ENCODE measurements around the gene DDB1. TPM values are rescaled to one million over a fixed set of nuclear protein-coding genes. Genes with fewer than 3 reads are reported as not detected.
A peak's percentile ranks its signal among the peaks of the same experiment; 100 is the strongest.

The DDB1 gene
- total and polyA plus RNA-seq, 2 experiments from 2014 or later, result 177 to 215 TPM

DNA sequence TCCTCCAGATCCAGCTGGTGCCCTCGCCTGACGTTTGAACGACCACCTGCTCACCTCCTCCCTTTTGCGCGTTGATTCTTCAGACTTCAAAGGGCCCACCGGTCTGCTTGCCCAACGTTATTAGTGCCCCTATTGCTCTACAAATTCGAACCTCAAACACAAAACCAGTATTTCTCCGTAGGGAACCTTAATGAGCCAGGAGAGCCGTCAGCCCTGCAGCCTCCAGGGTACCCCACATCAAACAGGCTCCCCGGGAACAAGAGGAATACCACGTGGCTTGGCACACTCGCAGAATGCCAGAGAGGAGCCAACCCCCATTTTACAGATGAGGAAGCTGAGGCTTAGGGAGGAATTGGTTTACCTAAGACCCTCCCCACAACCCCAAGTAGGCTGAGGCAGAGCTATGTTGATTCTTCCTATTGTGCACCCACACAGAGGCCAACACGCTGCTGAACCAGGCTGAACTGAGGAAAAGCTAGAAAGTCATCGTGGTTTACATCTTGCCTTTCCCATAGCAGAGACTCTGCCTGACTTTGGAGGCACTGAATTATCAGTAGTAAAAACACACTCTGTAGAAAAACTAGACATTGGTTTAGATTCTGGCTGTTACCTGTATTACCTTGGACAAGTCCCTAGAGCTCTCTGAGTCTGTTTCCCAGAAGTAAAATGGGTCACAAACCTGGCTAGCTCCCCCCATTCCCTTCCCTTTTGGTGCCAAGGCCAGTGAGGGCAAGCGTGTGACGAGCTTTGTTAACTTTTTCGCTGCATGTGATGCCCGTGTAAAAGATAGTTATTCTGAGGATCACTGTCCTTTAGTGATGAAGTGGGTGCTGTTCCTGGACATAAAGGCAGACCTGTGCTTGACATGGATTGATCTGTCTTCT lies 887 bp upstream of the DDB1 start:
- no peak for TF ChIP-seq EZH2 (IDR thresholded peaks at IDR 0.05; ENCODE audit: borderline replicate concordance)
- no peak for TF ChIP-seq CTCF (IDR thresholded peaks at IDR 0.05; ENCODE audit: poor library complexity)
- no peak for TF ChIP-seq EZH2phosphoT487 (IDR thresholded peaks at IDR 0.05; ENCODE audit: low read depth, severe bottlenecking, unreplicated experiment)
- H4K20me1 ChIP-seq (ENCODE audit: insufficient read depth, poor library complexity, severe bottlenecking), result peaks cover 29% of the 10 kb centered on the region
- DNase-seq (ENCODE audit: low spot score), result no peak
- peak overlapping the region; percentile 87 for H3K4me2 ChIP-seq
- H3K4me3 ChIP-seq, result peak overlapping the region; percentile 31
- peaks cover 45% of the 10 kb centered on the region for H3K79me2 ChIP-seq
- no peaks in the 10 kb centered on the region for H3K27me3 ChIP-seq
- no peaks in the 10 kb centered on the region for H3K9me3 ChIP-seq (ENCODE audit: low read depth)
- H2AFZ ChIP-seq, result peak overlapping the region; percentile 56
- H3K9me2 ChIP-seq (replicated peaks; ENCODE audit: insufficient read depth), result no peaks in the 10 kb centered on the region
- no peaks in the 10 kb centered on the region for H3K36me3 ChIP-seq (replicated peaks; ENCODE audit: insufficient read depth, low read depth)
- WGBS (ENCODE audit: low lambda C conversion rate, missing lambda C conversion rate), result 33% methylated on average over 19 of the region's 19 CpGs
- H3K4me1 ChIP-seq (ENCODE audit: insufficient read depth), result peaks cover 26% of the 10 kb centered on the region
- peak overlapping the region; percentile 95 for H3K27ac ChIP-seq

- Histone ChIP-seq H2AFZ (peak overlapping the region; percentile 72), H3K9me2 (replicated peaks; ENCODE audit: insufficient read depth) (no peaks in the 10 kb centered on the region), H3K4me2 (peak overlapping the region; percentile 86), H3K4me1 (ENCODE audit: insufficient read depth) (peaks cover 26% of the 10 kb centered on the region), H4K20me1 (ENCODE audit: insufficient read depth, poor library complexity, severe bottlenecking) (peaks cover 35% of the 10 kb centered on the region), H3K4me3 (peak overlapping the region; percentile 80), H3K27ac (peak overlapping the region; percentile 95), H3K36me3 (replicated peaks; ENCODE audit: insufficient read depth, low read depth) (no peaks in the 10 kb centered on the region), H3K27me3 (no peaks in the 10 kb centered on the region), H3K79me2 (peaks cover 60% of the 10 kb centered on the region), H3K9me3 (ENCODE audit: low read depth) (no peaks in the 10 kb centered on the region)
- WGBS (ENCODE audit: low lambda C conversion rate, missing lambda C conversion rate), result 2% methylated on average over 21 of the region's 24 CpGs
- TF ChIP-seq CTCF (IDR thresholded peaks at IDR 0.05; ENCODE audit: poor library complexity) (no peak), EZH2phosphoT487 (IDR thresholded peaks at IDR 0.05; ENCODE audit: low read depth, severe bottlenecking, unreplicated experiment) (no peak), EZH2 (IDR thresholded peaks at IDR 0.05; ENCODE audit: borderline replicate concordance) (no peak)
- DNase-seq (ENCODE audit: low spot score), result peak; percentile 32
Observed at GRCh38 chr11:61332281-61332796, 566 bp downstream of the DDB1 start.

- H3K9me2 ChIP-seq (replicated peaks; ENCODE audit: insufficient read depth), result no peaks in the 10 kb centered on the region
- 78% methylated on average over 6 of the region's 6 CpGs for WGBS (ENCODE audit: low lambda C conversion rate, missing lambda C conversion rate)
- no peak for DNase-seq (ENCODE audit: low spot score)
- H3K36me3 ChIP-seq (replicated peaks; ENCODE audit: insufficient read depth, low read depth), result no peaks in the 10 kb centered on the region
- no peaks in the 10 kb centered on the region for H3K9me3 ChIP-seq (ENCODE audit: low read depth)
- H3K27ac ChIP-seq, result peak overlapping the region; percentile 95
- H3K27me3 ChIP-seq, result no peaks in the 10 kb centered on the region
- TF ChIP-seq CTCF (IDR thresholded peaks at IDR 0.05; ENCODE audit: poor library complexity) (no peak), EZH2phosphoT487 (IDR thresholded peaks at IDR 0.05; ENCODE audit: low read depth, severe bottlenecking, unreplicated experiment) (no peak), EZH2 (IDR thresholded peaks at IDR 0.05; ENCODE audit: borderline replicate concordance) (no peak)
- no peak overlapping the region for H2AFZ ChIP-seq
- peak overlapping the region; percentile 80 for H3K4me3 ChIP-seq
- H4K20me1 ChIP-seq (ENCODE audit: insufficient read depth, poor library complexity, severe bottlenecking), result peaks cover 42% of the 10 kb centered on the region
- peaks cover 67% of the 10 kb centered on the region for H3K79me2 ChIP-seq
- H3K4me2 ChIP-seq, result peak overlapping the region; percentile 86
- H3K4me1 ChIP-seq (ENCODE audit: insufficient read depth), result peaks cover 26% of the 10 kb centered on the region
Observed at GRCh38 chr11:61331651-61332050, 1.3 kb downstream of the DDB1 start.

Data from hepatocyte (in vitro differentiated cells).